Measurements from ENCODE around the gene PKP4. TPM values are rescaled to one million over a fixed set of nuclear protein-coding genes. Genes with fewer than 3 reads are reported as not detected.

The PKP4 gene
- total RNA-seq, 1 donor: 47.4 TPM

- no peaks in the 10 kb centered on the region for H3K4me1 ChIP-seq (ENCODE audit: insufficient read depth, low read length)
- H3K4me2 ChIP-seq (ENCODE audit: insufficient read depth, low read length): no peak overlapping the region
- no peaks in the 10 kb centered on the region for H3K27me3 ChIP-seq (ENCODE audit: insufficient read depth, low read length)
- H3K27ac ChIP-seq (ENCODE audit: low read depth, low read length): no peak overlapping the region
- no peaks in the 10 kb centered on the region for H3K9me3 ChIP-seq (ENCODE audit: low read depth, low read length)
- H2AFZ ChIP-seq (ENCODE audit: low read length): no peak overlapping the region
- no peaks in the 10 kb centered on the region for H3K36me3 ChIP-seq (ENCODE audit: insufficient read depth, low read length)
- H4K20me1 ChIP-seq (ENCODE audit: insufficient read depth, low read length): no peaks in the 10 kb centered on the region
- TF ChIP-seq, protein P1, sequence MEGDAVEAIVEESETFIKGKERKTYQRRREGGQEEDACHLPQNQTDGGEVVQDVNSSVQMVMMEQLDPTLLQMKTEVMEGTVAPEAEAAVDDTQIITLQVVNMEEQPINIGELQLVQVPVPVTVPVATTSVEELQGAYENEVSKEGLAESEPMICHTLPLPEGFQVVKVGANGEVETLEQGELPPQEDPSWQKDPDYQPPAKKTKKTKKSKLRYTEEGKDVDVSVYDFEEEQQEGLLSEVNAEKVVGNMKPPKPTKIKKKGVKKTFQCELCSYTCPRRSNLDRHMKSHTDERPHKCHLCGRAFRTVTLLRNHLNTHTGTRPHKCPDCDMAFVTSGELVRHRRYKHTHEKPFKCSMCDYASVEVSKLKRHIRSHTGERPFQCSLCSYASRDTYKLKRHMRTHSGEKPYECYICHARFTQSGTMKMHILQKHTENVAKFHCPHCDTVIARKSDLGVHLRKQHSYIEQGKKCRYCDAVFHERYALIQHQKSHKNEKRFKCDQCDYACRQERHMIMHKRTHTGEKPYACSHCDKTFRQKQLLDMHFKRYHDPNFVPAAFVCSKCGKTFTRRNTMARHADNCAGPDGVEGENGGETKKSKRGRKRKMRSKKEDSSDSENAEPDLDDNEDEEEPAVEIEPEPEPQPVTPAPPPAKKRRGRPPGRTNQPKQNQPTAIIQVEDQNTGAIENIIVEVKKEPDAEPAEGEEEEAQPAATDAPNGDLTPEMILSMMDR (IDR thresholded peaks at IDR 0.05; ENCODE audit: extremely low read depth, low read depth, low read length): no peak
- DNase-seq (ENCODE audit: insufficient read length, low spot score, missing footprints): no peak
- H3K79me2 ChIP-seq (ENCODE audit: insufficient read depth, low read length): peaks cover 8% of the 10 kb centered on the region
- no peak overlapping the region for H3K4me3 ChIP-seq (ENCODE audit: insufficient read depth, low read length)
Measured at GRCh38 chr2:158556124-158556523, 99.4 kb downstream of the PKP4 start.

- H3K27me3 ChIP-seq (ENCODE audit: insufficient read depth, low read length): no peaks in the 10 kb centered on the region
- H3K36me3 ChIP-seq (ENCODE audit: insufficient read depth, low read length): no peaks in the 10 kb centered on the region
- H2AFZ ChIP-seq (ENCODE audit: low read length): no peak overlapping the region
- no peak overlapping the region for H3K4me3 ChIP-seq (ENCODE audit: insufficient read depth, low read length)
- H3K27ac ChIP-seq (ENCODE audit: low read depth, low read length): no peak overlapping the region
- no peaks in the 10 kb centered on the region for H3K9me3 ChIP-seq (ENCODE audit: low read depth, low read length)
- no peaks in the 10 kb centered on the region for H4K20me1 ChIP-seq (ENCODE audit: insufficient read depth, low read length)
- DNase-seq (ENCODE audit: insufficient read length, low spot score, missing footprints): no peak
- H3K4me2 ChIP-seq (ENCODE audit: insufficient read depth, low read length): no peak overlapping the region
- TF ChIP-seq, protein P1 (IDR thresholded peaks at IDR 0.05; ENCODE audit: extremely low read depth, low read depth, low read length): no peak
- H3K79me2 ChIP-seq (ENCODE audit: insufficient read depth, low read length): peaks cover 10% of the 10 kb centered on the region
- no peaks in the 10 kb centered on the region for H3K4me1 ChIP-seq (ENCODE audit: insufficient read depth, low read length)
Measured at GRCh38 chr2:158557752-158558151, 101.0 kb downstream of the PKP4 start.

- no peak overlapping the region for H3K27ac ChIP-seq (ENCODE audit: low read depth, low read length)
- H4K20me1 ChIP-seq (ENCODE audit: insufficient read depth, low read length): no peaks in the 10 kb centered on the region
- DNase-seq (ENCODE audit: insufficient read length, low spot score, missing footprints): no peak
- no peak overlapping the region for H2AFZ ChIP-seq (ENCODE audit: low read length)
- H3K9me3 ChIP-seq (ENCODE audit: low read depth, low read length): no peaks in the 10 kb centered on the region
- no peaks in the 10 kb centered on the region for H3K36me3 ChIP-seq (ENCODE audit: insufficient read depth, low read length)
- H3K4me3 ChIP-seq (ENCODE audit: insufficient read depth, low read length): no peak overlapping the region
- TF ChIP-seq, protein P1 (IDR thresholded peaks at IDR 0.05; ENCODE audit: extremely low read depth, low read depth, low read length): no peak
- H3K79me2 ChIP-seq (ENCODE audit: insufficient read depth, low read length): peaks cover 10% of the 10 kb centered on the region
- H3K27me3 ChIP-seq (ENCODE audit: insufficient read depth, low read length): no peaks in the 10 kb centered on the region
- H3K4me2 ChIP-seq (ENCODE audit: insufficient read depth, low read length): no peak overlapping the region
- no peaks in the 10 kb centered on the region for H3K4me1 ChIP-seq (ENCODE audit: insufficient read depth, low read length)
Measured at GRCh38 chr2:158559252-158559651, 102.5 kb downstream of the PKP4 start.

- no peaks in the 10 kb centered on the region for H4K20me1 ChIP-seq (ENCODE audit: insufficient read depth, low read length)
- no peak for DNase-seq (ENCODE audit: insufficient read length, low spot score, missing footprints)
- H3K27ac ChIP-seq (ENCODE audit: low read depth, low read length): no peak overlapping the region
- H3K27me3 ChIP-seq (ENCODE audit: insufficient read depth, low read length): no peaks in the 10 kb centered on the region
- no peaks in the 10 kb centered on the region for H3K36me3 ChIP-seq (ENCODE audit: insufficient read depth, low read length)
- H3K4me2 ChIP-seq (ENCODE audit: insufficient read depth, low read length): no peak overlapping the region
- TF ChIP-seq, protein P1 (IDR thresholded peaks at IDR 0.05; ENCODE audit: extremely low read depth, low read depth, low read length): no peak
- H2AFZ ChIP-seq (ENCODE audit: low read length): no peak overlapping the region
- H3K79me2 ChIP-seq (ENCODE audit: insufficient read depth, low read length): peaks cover 10% of the 10 kb centered on the region
- no peak overlapping the region for H3K4me3 ChIP-seq (ENCODE audit: insufficient read depth, low read length)
- H3K4me1 ChIP-seq (ENCODE audit: insufficient read depth, low read length): no peaks in the 10 kb centered on the region
- no peaks in the 10 kb centered on the region for H3K9me3 ChIP-seq (ENCODE audit: low read depth, low read length)
Measured at GRCh38 chr2:158560259-158560658, 103.5 kb downstream of the PKP4 start.

Data from osteoblast (primary cell).